HG03558 (cell line): ENCODE results near the gene CYBC1.
A peak's percentile ranks its signal among the peaks of the same experiment; 100 is the strongest.

Experiments used
- ATAC-seq: cut with Tn5 transposase; IDR thresholded peaks from one replicate; pipeline ENCODE4 v1.9.1; 2021; ENCODE audit warnings: moderate number of reproducible peaks; ENCODE audit not compliant: unreplicated experiment; ENCODE audit errors: extremely low read depth

The CYBC1 gene

GRCh38 chr17:82437325-82437668, 13.3 kb downstream of the CYBC1 start:
- no peak for ATAC-seq

DNA sequence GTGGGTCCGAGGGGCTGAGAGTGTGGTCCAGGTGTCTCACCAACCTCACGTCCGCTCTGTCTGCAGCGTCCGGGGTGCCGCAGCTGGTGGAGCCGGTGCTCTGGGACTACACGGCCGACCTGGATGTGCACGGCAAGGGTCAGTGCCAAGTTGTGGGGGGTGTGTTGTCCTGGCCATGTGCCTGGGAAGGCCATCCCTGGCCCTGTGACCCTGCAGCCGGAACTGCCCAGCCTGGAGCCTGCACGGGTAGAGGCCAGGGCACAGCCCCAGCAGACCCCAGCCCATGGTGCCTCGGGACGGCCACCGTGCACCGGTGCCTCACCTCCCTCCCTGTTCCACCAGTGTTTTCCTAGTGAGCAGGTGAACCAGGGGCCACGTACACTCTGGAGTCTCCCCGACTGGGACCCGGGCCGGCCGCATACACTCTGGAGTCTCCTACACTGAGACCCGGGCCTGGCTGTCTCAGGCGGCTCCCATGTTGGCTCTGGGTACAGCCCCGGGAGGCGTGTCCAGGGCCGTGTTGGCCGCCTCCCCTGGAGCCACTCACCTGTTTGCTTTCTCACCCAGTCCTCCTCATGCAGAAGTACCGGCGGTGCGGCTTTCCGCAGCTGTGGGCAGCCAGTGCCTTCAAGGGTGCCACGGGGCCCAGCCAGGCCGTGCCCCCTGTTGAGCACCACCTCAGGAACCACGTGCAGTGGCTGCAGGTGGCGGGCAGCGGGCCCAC, 13.8 kb downstream of the CYBC1 start:
- ATAC-seq = no peak

DNA sequence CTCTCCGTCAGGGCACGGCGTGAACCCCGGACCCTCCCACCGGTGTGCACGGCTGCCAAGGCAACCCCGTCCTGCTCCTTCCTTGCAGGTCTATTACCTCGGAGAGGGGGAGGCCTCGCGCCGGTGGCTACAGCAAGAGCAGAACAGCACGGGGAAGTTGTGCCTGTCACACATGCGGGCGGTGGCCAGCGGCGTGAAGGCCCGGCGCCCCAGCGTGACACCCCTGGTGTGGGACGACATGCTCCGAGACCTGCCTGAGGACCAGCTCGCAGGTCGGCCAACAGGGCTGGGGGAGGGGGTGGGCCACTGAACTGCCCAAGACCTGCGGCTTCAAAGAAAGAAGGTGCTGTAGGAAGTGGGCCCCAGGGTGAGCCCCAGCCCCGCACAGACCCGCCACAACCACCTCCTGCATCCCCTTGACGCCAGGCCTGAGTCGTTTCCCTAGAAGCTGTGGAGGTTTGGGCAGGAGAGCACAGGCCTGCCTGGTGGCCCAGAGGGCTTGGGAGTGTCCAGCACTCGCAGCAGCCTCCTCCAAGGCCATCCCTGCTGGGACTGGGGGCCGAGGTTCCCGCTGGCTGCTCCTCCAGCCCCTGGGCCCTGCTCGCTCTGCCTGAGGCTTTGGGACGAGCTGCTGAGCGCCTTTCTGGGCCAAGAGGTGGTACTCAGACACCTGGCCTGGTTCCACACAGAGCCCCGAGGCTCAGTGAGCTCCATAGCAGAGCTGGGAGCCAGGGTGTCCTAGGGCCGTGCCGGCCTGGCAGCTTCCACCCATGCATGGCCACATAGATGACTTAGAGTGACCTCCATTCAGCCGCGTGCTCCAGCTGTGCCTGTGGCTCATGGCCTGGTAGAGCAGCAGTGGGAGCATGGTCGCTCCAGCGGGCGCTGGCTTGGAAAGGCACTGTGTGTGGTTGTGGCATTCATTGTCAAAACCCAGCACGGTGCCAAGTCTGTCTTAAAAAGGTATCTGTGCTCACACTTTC, 14.7 kb downstream of the CYBC1 start:
- no peak for ATAC-seq

DNA sequence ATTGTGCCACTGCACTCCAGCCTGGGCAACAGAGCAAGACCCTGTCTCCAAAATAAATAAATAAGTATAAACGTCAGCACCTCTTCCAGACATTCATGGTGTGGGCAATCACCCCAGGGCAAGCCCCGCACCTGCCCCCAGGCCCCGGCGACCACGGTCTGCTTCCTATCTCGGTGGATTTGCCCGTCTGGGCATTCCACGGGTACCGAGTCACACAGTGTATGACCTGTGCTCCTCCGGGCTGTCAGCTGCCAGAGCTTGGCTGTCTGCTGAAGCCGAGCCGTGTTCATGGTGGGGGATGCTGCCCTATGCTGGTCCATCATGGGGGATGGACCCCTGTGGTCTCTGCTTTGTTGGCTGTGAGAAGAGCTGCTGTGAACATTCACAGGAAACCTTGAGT, 15.4 kb downstream of the CYBC1 start:
- no peak for ATAC-seq

DNA sequence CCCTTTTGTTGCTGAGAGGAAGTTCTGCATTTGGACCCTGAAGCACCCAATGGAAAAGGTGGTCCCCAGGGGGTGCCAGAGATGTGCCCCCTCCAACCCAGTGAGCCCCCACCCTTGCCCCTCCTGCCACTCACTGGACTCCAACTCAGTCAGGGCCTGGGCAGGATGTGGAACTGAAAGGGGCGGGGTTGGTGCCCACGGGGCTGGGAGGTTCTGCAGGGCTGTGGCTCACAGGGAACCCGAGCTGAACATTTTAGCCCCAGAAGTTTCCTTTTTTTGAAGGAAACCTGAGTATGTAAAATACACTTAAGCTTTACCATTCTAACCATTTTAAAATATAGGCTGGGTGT, 16.4 kb downstream of the CYBC1 start:
- no peak for ATAC-seq

DNA sequence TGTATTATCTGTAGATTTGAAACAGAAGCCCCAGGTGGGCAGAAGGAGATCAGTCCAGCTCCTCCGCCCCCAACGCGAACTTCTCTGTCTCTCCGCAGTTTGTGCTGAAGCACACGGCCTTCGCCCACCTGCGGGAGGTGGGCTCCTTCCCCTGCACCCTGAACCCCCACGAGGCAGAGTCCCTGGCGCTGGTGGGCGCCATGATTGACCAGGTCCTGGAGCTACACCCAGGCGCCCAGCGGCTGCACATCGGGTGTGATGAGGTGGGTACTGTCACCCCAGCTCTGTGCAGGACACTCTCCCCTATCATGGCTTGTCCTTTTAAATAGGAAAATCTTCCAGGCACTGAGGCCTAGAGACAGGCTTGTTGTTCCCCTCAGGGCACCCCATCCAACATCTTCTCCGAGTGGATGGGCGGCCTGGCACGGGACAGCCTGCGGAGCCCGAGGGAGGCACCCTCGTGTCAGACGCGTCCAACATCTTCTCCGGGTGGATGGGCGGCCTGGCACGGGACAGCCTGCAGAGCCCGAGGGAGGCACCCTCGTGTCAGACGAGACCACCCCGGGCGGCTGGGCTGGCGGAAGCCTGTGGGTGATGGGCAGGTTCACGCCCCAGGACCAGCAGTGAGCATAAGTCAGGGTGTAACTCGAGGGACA, 16.9 kb downstream of the CYBC1 start:
- ATAC-seq = no peak

GRCh38 chr17:82432017-82432416, 18.5 kb downstream of the CYBC1 start:
- ATAC-seq = no peak

DNA sequence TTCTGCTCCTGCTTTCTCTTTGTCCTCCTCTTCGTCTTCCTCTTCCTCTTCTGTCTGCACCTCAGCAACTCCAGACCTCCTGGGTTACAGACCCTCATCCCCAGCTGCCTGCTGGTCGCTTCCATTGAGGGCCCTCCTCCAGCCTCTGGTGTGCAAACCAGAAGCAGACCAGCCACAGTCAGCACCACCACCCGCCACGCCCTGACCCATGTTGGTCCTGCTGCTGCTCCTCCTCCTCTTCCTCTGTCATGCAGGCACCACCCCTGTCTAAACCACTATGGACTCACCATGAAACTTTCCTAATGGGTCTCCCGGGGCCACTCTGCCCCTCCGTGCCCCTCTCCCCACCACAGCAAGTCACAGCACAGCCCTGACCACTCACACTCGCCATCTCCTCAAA, 20.7 kb downstream of the CYBC1 start:
- ATAC-seq = no peak

DNA sequence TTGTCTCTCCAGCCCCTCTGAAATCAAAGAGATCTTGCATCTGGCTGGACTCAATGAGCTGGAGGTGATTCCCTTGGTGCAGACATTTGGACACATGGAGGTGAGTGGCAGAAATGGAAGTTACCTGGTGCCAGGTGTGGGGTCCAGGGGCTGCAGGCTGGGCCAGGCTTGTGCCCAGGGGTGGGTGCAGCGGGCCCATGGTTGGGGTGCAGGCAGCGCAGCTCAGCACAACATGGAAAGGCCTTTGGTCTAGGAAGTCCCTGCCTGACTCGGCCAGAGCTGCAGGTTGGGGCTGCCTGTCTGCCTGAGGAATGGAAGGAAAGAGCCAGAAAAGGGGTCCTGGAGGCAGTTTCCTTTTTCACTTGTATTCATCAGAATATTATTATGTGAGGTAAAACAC, 22.0 kb downstream of the CYBC1 start:
- no peak for ATAC-seq

GRCh38 chr17:82424863-82425159, 25.7 kb downstream of the CYBC1 start:
- ATAC-seq = no peak

DNA sequence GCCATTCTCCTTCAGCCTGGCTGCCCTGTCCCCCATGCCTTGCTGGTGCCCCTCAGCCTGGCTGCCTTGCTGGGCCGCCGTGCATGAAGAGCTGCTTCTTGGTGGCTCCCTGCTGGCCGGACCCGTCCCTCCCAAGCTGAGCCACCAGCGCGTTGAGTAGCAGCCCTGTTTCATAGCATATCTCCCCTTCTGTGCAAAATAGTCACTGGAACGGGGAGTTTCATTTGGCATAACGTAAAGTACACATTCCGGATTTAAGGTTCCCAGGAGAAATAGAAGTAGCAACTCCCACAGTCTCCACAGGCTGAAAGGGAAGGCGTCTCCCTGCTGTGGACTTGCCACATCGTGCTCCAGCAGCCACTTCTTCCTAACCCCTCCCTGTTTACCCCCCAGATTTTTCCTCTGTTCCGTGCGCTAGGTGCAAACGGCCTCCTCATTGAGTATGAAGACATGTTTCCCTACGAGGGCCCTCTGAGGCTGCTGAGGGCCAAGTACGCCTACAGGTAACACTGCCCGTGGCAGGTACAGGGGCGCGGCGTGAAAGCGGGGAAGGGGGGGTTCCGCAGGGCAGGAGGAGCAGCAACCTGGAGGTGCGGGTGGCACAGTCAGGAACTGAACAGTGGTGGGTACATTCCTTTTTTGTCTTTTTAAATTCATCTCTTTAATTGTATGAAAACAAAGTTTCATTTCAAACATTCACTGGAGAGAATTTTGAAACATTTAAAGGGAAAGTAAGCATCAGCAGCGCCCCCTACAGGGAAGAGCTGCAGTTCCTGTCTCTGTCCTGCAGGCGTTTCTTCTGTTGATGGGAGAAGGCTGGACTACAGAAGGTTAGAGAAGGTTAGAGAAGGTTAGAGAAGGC, 26.3 kb downstream of the CYBC1 start:
- ATAC-seq = no peak

DNA sequence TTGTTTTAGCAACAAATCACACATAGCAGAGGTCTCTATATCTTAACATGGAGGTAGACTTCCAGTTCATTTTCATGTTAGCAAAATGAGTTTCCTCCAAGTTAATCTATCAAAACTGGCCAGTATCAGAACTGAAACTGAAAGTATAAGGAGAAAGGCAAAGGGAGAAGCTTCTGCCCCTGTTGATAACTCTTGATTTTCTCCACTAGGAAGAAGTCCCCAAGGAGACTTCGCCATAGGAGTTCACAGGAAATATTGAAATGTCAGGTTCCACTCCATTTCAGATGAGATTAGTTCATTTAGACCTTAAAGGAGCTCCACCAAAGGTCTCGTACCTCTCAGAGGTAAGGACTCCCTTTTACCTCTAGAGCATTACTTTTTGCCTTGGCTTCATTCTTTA, 31.0 kb downstream of the CYBC1 start:
- ATAC-seq = no peak

DNA sequence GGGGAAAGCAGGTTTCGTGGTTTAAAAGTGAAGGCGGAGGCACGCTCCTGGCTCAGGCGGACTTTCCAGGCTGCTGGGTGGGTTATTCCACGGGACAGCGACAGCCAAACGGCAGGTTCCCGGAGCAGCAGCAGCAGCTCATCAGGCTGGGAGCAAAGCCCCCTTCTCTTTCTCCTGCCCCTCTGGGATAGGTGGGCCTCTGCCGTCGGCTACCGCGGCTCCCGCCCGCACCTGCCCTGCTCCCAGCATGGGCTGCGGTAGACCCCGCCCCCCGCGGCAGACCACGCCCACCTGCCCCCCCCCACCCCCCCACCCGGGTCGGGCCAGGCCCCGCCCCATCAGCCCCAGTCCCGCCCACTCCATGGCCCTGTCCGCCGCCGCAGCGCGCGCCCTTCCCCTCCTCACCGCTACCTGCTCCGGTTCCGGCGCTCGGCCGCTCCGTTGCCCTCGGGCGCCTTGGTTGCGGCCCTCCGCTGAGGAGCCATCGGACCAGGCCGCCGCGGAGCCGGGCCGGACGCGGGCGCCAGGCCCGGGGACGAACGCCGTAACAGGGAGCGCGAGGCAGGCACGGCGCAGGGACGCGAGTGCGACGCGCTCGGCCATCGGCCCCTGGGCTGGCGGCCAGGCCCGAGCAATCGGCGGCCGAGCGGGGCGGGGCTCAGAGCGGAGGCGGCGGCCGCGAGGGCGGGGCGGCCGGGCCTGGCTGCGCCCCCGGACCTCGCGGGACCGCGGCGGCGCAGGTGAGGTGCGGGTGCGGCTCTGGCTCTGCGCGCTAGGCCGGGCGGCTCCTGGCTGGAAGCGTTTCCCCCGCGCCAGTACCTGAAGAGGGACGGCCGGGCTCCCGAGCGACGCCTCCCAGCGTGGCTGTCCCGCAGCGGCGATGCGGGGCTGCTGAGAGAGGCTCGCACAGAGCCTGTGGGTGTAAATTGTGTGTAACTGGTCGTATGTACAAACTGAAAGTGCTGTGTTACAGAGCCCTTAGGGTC, 32.3 kb downstream of the CYBC1 start, which contains the start of the genes HEXD and OGFOD3:
Gene HEXD, plus strand, starts transcription at position 347 of the 986 bp plus-strand sequence. CDS start 1,453 bp downstream, outside the sequence.
Gene OGFOD3, minus strand, starts transcription at position 586 of the 986 bp plus-strand sequence. Its CDS starts 101 bp downstream, at position 485.
- peak; percentile 66 for ATAC-seq

- no peak for ATAC-seq
Measured at GRCh38 chr17:82416771-82417170, 33.8 kb downstream of the CYBC1 start.

- no peak for ATAC-seq
Measured at GRCh38 chr17:82416264-82416663, 34.3 kb downstream of the CYBC1 start.

GRCh38 chr17:82415786-82416185, 34.8 kb downstream of the CYBC1 start:
- ATAC-seq = no peak

- ATAC-seq = no peak
Measured at GRCh38 chr17:82415336-82415735, 35.2 kb downstream of the CYBC1 start.

- no peak for ATAC-seq
Measured at GRCh38 chr17:82414548-82415281, 35.8 kb downstream of the CYBC1 start.
